Measurements from ENCODE around the gene HOXC4.
"Not testable (repeated sequence)": the region's sequence is repeated elsewhere in the genome, so short reads cannot be mapped to it uniquely, and the experiment has no call there.

HOXC4 gene

GRCh38 chr12:54058128-54058768 is 4.6 kb downstream of the HOXC4 start:
- no peak for DNase-seq (ENCODE audit: low spot score)

DNA sequence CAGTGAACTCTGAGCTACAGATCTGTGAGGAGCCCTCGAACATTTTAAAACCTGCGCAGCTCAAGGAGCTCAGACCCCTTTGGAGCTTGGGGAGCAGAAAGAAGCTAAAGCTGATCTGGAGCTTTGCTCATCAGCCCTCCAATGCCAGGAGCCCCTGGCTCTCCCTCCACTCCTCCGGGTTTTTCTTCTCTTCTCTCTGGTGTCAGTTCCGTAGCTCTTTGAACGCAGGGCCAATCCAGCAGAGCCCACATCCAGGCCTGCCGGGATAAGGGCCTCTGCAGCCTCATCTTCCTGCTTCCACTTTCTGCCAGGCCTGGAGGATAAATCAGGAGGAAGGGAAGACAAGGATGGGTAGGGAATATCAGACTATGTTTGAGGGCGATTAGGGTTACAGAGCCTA is 6.0 kb downstream of the HOXC4 start:
- DNase-seq (ENCODE audit: low spot score) = no peak

DNA sequence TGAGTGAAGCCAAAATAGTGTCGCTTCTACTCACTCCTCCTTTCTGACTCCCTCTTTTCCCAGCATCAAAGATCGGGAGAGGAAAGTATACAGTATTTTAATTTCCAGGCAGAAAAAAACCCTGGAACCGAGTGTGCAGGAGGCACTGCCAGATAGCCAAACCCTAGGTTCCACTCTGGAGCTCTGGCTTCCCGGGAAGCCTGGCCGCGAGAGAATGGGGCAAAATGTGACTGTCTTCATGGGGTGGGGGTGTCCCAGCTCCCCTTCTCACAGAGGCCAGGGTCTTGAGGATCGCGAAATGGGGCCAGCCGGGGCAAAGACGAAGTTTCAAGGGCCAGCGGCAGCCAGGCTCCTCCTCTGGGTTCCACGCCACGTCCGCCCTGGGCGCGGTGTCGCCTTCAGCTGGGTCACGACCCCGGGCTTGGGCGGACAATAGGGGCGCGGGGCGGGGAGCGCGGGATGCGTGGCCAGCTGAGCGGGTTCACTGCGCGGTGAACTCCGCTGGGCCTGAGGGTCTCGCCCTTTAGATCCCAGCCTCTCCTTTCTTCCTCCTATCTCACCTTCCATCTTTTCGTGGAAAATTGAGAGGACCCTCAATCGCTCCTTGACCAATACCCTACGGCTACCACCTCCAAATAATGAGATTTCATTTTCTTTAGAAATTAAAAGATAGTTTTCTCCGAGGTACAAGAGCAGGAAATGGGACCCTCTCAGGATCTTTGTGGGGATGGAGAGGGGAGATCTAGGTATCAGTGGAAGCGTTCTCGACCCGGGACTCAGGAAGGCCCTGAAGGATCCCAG is 6.7 kb downstream of the HOXC4 start:
- no peak for DNase-seq (ENCODE audit: low spot score)

DNA sequence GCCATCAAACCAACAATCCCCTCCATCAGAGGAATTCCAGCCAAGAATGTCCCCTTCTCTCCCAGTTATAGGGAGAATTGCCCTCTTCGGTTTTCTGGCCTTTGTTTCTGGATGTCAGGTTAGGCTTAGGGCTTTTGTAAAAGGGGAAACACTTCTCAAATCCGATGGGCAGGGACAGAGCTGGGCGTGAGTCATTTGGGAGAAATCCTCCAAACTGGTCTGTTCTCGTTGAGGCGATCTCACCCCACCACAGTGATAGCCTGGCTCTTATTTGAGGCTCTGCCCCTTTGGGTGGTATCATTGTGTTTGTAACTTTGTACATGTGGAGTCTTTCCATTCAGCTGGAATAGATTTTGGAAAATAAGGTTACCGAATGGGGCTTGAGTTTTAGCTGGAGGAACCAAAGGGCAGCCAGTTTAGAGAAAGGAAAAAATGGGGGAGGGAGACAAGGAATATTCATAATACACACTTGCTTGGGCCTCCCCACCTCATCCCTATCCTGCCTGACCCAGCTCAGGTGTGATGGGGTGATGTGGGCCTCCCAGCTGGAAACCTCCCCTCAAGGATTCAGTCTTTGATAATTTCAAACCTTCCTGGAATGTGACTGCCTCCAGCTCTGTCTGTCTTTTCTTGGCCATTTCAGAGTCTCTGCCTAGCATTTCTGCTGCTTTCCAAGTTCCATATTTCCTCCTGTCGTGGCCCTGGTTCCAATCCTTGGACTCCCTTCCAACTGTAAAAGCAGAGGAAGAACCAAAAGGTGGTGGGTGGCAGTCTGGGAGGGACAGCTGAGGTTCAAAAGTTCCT is 7.5 kb downstream of the HOXC4 start:
- no peak for DNase-seq (ENCODE audit: low spot score)

- no peak for DNase-seq (ENCODE audit: low spot score)
Measured at GRCh38 chr12:54065677-54066076, 12.0 kb downstream of the HOXC4 start.

DNA sequence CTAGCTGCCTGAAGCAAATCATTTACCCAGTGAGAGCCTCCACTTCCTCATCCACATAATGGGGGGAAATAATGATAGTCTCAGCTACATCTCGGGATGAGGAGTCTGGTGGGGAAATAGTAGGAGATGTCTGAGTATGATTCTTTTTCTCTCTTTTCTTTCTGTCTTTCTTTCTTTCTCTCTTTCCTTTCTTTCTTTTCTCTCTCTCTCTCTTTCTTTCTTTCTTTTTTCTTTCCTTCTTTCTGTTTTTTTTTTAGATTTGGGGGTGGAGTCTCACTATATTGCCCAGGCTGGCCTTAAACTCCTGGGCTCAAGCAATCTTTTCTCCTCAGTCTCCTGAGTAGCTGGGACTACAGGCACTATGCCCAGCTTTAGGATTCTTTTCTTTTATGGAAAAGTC is 12.8 kb downstream of the HOXC4 start:
- DNase-seq (ENCODE audit: low spot score) = no peak

GRCh38 chr12:54068418-54069070 is 14.9 kb downstream of the HOXC4 start:
- no peak for DNase-seq (ENCODE audit: low spot score)

GRCh38 chr12:54071942-54072341 is 18.3 kb downstream of the HOXC4 start:
- DNase-seq (ENCODE audit: low spot score) = no peak

GRCh38 chr12:54074308-54074707 is 20.7 kb downstream of the HOXC4 start:
- DNase-seq (ENCODE audit: low spot score) = no peak

GRCh38 chr12:54075409-54075808 is 21.8 kb downstream of the HOXC4 start:
- DNase-seq (ENCODE audit: low spot score) = no peak

- no peak for DNase-seq (ENCODE audit: low spot score)
Measured at GRCh38 chr12:54075974-54076373, 22.3 kb downstream of the HOXC4 start.

DNA sequence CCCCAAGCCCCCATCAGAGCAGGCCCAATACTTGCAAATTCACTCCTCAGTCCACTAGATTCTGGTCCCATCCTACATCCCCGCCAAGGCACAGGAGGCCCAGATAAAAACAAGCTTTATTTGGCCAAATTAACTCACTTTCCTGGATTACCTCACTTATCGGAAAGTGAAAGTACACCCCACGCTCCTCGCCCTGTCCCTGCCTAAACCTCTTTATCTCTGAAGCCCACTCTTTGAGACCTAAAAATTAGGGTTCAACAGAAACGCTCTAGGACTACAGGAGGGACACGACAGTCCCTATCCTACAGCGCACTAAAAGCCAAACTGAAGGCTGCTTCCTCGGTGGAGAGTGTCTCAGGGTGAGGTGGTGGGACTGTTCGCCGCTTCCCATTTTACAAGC is 24.2 kb downstream of the HOXC4 start:
- DNase-seq (ENCODE audit: low spot score) = not testable (repeated sequence)

DNA sequence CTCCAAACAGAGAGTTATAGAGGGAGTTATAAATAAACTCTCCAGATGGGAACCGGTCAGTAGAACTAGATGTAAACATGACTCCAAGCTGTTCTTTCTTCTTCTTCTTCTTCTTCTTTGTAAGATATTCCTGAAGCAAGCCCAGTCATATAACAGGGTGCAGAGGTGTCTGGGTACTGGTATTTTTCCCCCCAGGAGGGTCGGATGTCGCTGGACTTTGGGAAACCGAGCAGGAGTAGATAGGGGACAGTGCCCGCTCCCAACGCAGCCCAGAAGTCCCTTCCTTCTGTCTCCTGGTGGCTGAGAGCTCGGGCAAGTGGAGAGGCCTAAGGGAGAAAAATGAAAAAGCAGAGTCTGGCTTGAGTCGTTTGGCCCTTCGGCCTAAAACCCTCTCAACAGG is 25.5 kb downstream of the HOXC4 start:
- not testable (repeated sequence) for DNase-seq (ENCODE audit: low spot score)

DNA sequence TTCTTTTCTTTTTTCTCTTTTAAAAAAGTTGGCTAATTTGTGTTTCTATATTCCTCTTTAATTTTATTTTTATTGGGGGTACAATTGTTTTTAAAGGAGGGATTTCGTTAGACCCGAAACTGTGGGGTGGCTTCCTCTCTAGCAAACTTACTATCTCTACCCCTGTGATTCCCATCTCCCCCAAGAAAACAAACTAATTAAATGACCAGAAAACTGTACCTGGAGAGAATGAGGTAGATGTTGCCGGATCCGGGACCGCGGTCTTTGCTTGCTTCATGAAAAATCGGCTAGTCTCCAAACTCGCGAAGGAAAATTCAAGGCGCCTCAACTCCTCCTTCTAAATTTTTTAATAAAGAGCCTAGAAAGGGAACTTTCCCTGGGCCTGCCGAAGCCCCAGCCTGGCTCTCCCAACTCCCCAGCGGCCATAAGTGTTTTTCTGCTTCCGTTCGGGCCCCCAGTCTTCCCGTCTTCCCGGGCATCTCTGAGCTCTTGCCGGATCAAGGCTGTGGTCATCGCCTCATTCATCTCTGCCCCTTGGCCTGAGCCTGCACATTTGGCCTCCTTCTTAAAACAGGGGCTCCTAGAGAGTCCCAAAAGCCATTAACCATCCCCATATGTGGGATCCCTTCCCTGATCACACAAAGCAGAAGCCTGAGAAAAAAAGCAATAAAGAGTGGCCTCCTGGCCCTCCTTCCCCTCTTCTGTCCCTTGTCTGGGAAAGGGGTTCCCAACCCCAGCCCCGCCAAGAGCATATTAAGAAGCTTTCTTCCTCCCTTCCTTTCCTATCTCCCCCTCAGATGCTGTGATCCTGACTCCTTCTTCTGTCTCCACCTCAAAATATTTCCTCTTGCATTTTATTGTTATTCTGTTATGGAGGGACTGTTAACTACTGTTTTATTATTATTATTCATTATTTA is 26.6 kb downstream of the HOXC4 start:
- DNase-seq (ENCODE audit: low spot score) = not testable (repeated sequence)

- DNase-seq (ENCODE audit: low spot score) = not testable (repeated sequence)
Measured at GRCh38 chr12:54081053-54081514, 27.4 kb downstream of the HOXC4 start.

- DNase-seq (ENCODE audit: low spot score) = not testable (repeated sequence)
Measured at GRCh38 chr12:54081581-54082396, 28.2 kb downstream of the HOXC4 start.

DNA sequence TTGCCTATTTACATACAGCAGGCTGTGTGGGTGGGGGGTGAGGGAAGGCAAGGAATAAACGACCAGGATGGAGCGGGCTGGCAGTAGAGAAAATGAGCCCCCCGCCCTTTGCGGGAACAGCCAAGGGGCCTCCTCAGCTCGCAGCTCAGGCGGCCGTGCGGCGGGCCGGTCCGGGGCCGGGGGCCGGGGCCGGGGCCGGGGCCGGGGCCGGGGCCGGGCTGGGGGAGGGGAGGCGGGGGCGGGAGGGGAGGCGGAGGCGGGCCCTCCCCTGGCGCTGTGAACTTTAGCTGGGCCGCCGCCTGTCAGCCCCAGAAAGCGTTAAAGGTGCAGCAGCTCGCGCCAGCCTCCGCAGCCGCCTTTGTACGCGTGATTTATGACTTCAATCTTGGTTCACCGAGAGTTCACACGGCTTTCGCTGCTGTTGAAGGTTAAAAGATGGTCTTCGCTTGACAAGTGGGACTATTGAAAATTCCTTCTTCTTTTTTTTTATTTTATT is 28.8 kb downstream of the HOXC4 start:
- no peak for DNase-seq (ENCODE audit: low spot score)

GRCh38 chr12:54088011-54088410 is 34.4 kb downstream of the HOXC4 start:
- DNase-seq (ENCODE audit: low spot score) = not testable (repeated sequence)

- DNase-seq (ENCODE audit: low spot score) = not testable (repeated sequence)
Measured at GRCh38 chr12:54089465-54089864, 35.8 kb downstream of the HOXC4 start.

- not testable (repeated sequence) for DNase-seq (ENCODE audit: low spot score)
Measured at GRCh38 chr12:54090312-54090711, 36.7 kb downstream of the HOXC4 start.

Data from globus pallidus (tissue), 1 donor.